Measurements from ENCODE around the gene RNF40. TPM values are rescaled to one million over a fixed set of nuclear protein-coding genes. Genes with fewer than 3 reads are reported as not detected.

Gene RNF40
- total RNA-seq, 2 donors from 2014 or later = 109 to 112 TPM

- no peak for DNase-seq (ENCODE audit: low spot score)
- ATAC-seq (ENCODE audit: insufficient number of reproducible peaks, low FRiP score, low read depth) = no peak
- no peaks in the 10 kb centered on the region for H3K27me3 ChIP-seq (replicated peaks; ENCODE audit: insufficient read depth)
- H3K4me3 ChIP-seq = no peak overlapping the region
- no peak overlapping the region for H3K27ac ChIP-seq
- H3K36me3 ChIP-seq = no peaks in the 10 kb centered on the region
- H3K9me3 ChIP-seq = no peaks in the 10 kb centered on the region
- TF ChIP-seq, protein P1, sequence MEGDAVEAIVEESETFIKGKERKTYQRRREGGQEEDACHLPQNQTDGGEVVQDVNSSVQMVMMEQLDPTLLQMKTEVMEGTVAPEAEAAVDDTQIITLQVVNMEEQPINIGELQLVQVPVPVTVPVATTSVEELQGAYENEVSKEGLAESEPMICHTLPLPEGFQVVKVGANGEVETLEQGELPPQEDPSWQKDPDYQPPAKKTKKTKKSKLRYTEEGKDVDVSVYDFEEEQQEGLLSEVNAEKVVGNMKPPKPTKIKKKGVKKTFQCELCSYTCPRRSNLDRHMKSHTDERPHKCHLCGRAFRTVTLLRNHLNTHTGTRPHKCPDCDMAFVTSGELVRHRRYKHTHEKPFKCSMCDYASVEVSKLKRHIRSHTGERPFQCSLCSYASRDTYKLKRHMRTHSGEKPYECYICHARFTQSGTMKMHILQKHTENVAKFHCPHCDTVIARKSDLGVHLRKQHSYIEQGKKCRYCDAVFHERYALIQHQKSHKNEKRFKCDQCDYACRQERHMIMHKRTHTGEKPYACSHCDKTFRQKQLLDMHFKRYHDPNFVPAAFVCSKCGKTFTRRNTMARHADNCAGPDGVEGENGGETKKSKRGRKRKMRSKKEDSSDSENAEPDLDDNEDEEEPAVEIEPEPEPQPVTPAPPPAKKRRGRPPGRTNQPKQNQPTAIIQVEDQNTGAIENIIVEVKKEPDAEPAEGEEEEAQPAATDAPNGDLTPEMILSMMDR (IDR thresholded peaks at IDR 0.05) = no peak
- H3K4me1 ChIP-seq (ENCODE audit: control insufficient read depth in 1 of 2, low read depth in 2 of 2) = no peaks in the 10 kb centered on the region
These were observed 31.5 kb downstream of the RNF40 start for GRCh38 chr16:30793508-30794069.

- no peak overlapping the region for H3K27ac ChIP-seq
- ATAC-seq (ENCODE audit: insufficient number of reproducible peaks, low FRiP score, low read depth) = no peak
These were observed 32.5 kb downstream of the RNF40 start for GRCh38 chr16:30794634-30795033.

DNA sequence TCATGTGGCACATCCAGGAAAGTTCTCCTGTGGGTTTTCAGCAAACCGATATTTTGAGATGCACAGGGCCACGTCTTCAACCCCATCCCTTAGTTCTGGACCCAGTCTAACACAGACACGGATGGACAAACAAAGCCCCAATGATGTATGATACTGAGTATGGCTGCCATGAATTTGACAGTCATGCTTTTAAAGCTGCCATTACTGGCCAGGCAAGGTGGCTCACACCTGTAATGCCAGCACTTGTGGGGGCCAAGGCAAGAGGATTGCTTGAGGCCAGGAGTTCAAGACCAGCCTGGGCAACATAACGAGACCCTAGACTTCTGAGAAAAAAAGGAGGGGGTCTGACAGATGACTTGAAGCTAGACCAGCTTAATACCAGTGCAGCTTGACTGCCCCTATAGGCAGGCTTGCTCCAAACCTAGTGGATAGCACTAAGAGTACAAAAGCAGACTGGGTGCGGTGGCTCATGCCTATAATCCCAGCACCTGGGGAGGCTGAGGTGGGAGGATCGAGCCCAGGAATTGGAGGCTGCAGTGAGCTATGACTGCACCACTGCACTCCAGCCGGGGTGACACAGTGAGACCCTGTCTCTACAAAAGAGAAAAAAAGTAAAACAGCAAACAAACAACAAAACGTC, 35.7 kb downstream of the RNF40 start:
- TF ChIP-seq, protein P1 (IDR thresholded peaks at IDR 0.05) = no peak
- Histone ChIP-seq H3K36me3 (no peaks in the 10 kb centered on the region), H3K9me3 (no peaks in the 10 kb centered on the region), H3K27ac (no peak overlapping the region), H3K27me3 (replicated peaks; ENCODE audit: insufficient read depth) (no peaks in the 10 kb centered on the region), H3K4me1 (ENCODE audit: control insufficient read depth in 1 of 2, low read depth in 2 of 2) (no peaks in the 10 kb centered on the region), H3K4me3 (no peak overlapping the region)
- no peak for DNase-seq (ENCODE audit: low spot score)
- ATAC-seq (ENCODE audit: insufficient number of reproducible peaks, low FRiP score, low read depth) = no peak

More at GRCh38 chr16:30794634-30795033, 32.5 kb downstream of the RNF40 start:
- Histone ChIP-seq H3K36me3 (no peaks in the 10 kb centered on the region), H3K9me3 (no peaks in the 10 kb centered on the region), H3K4me1 (ENCODE audit: control insufficient read depth in 1 of 2, low read depth in 2 of 2) (no peaks in the 10 kb centered on the region), H3K27me3 (replicated peaks; ENCODE audit: insufficient read depth) (no peaks in the 10 kb centered on the region), H3K4me3 (no peak overlapping the region)
- TF ChIP-seq, protein P1 (IDR thresholded peaks at IDR 0.05) = no peak
- no peak for DNase-seq (ENCODE audit: low spot score)

GRCh38 chr16:30802936-30803335, 40.8 kb downstream of the RNF40 start:
- Histone ChIP-seq H3K4me1 (ENCODE audit: control insufficient read depth in 1 of 2, low read depth in 2 of 2) (peaks cover 4 to 18% of the 10 kb centered on the region in 2 donors), H3K36me3 (no peaks in the 10 kb centered on the region), H3K9me3 (no peaks in the 10 kb centered on the region), H3K27ac (no peak overlapping the region), H3K4me3 (no peak overlapping the region), H3K27me3 (replicated peaks; ENCODE audit: insufficient read depth) (no peaks in the 10 kb centered on the region)
- TF ChIP-seq, protein P1 (IDR thresholded peaks at IDR 0.05) = no peak
- DNase-seq (ENCODE audit: low spot score) = no peak
- ATAC-seq (ENCODE audit: insufficient number of reproducible peaks, low FRiP score, low read depth) = no peak

DNA sequence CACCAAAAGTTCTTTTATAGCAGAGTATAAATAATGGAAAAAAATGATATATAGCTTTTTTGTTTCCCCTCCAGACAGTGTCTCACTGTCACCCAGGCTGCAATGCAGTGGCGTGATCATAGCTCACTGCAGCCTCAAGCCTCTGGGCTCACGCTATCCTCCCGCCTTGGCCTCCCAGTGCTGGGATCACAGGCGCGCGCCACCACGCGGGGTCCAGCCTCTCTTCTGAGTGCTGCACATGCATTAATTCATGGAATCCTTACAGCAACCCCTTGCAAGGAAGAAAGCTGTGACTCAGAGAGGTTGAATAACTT, 42.9 kb downstream of the RNF40 start:
- TF ChIP-seq, protein P1 (IDR thresholded peaks at IDR 0.05) = no peak
- H3K36me3 ChIP-seq = no peaks in the 10 kb centered on the region
- DNase-seq (ENCODE audit: low spot score) (no peak), ATAC-seq (ENCODE audit: insufficient number of reproducible peaks, low FRiP score, low read depth) (no peak)
- no peaks in the 10 kb centered on the region for H3K9me3 ChIP-seq
- H3K4me1 ChIP-seq (ENCODE audit: control insufficient read depth in 1 of 2, low read depth in 2 of 2) = peaks cover 4 to 18% of the 10 kb centered on the region in 2 donors
- H3K27ac ChIP-seq = peak overlapping the region; percentile 85 to 92
- peak overlapping the region; percentile 77 for H3K4me3 ChIP-seq
- no peaks in the 10 kb centered on the region for H3K27me3 ChIP-seq (replicated peaks; ENCODE audit: insufficient read depth)

Measured in thoracic aorta (tissue), 2 donors.